Astrocyte (in vitro differentiated cells and primary cell): Measurements from ENCODE around the gene EPS8L3. TPM values are rescaled to one million over a fixed set of nuclear protein-coding genes. Genes with fewer than 3 reads are reported as not detected.

ENCODE experiments used
- DNase-seq: peaks from one replicate; pipeline ENCODE4 v3.0.0-alpha.2; 2010; ENCODE audit warnings: low read depth
- FAIRE-seq: peaks from 2 replicates; lab custom pipeline; 2011; peaks lifted over from hg19 to GRCh38; lab: Jason Lieb, UNC
- H2AFZ ChIP-seq: 2 replicates; pipeline ENCODE4 v1.6.0; 2012; ENCODE audit warnings: low read depth, low read length, inconsistent platforms
- H3K27ac ChIP-seq: 2 replicates; pipeline ENCODE4 v1.5.1; 2011; ENCODE audit warnings: low read depth, low read length, inconsistent platforms
- H3K27me3 ChIP-seq: 2 replicates; pipeline ENCODE4 v1.6.0; 2011; ENCODE audit warnings: low read length, inconsistent platforms; ENCODE audit not compliant: insufficient read depth
- H3K36me3 ChIP-seq: 2 replicates; pipeline ENCODE4 v1.5.1; 2011; ENCODE audit warnings: low read length, inconsistent platforms; ENCODE audit not compliant: insufficient read depth
- H3K4me1 ChIP-seq: 2 replicates; pipeline ENCODE4 v1.5.1; 2011; ENCODE audit warnings: low read length, inconsistent platforms; ENCODE audit not compliant: insufficient read depth
- H3K4me2 ChIP-seq: 2 replicates; pipeline ENCODE4 v1.6.0; 2012; ENCODE audit warnings: low read length, inconsistent platforms
- H3K4me3 ChIP-seq: 2 replicates; pipeline ENCODE4 v1.5.1; 2011; ENCODE audit warnings: low read depth, mild to moderate bottlenecking, low read length, inconsistent platforms; ENCODE audit not compliant: insufficient read depth
- H3K79me2 ChIP-seq: 2 replicates; pipeline ENCODE4 v1.6.0; 2012; ENCODE audit warnings: mild to moderate bottlenecking, low read length, inconsistent platforms; ENCODE audit not compliant: insufficient read depth
- H3K9ac ChIP-seq: 2 replicates; pipeline ENCODE4 v1.6.0; 2012; ENCODE audit warnings: mild to moderate bottlenecking, low read length, inconsistent platforms
- H3K9me3 ChIP-seq: 2 replicates; pipeline ENCODE4 v1.5.1; 2012; ENCODE audit warnings: low read depth, mild to moderate bottlenecking, low read length, inconsistent platforms; ENCODE audit not compliant: insufficient read depth
- H4K20me1 ChIP-seq: 2 replicates; pipeline ENCODE4 v1.6.0; 2012; ENCODE audit warnings: low read length, inconsistent platforms; ENCODE audit not compliant: insufficient read depth
- H3K27ac Mint-ChIP-seq: one replicate; pipeline ENCODE4 v1.8.0; 2021; ENCODE audit warnings: mild to moderate bottlenecking, mixed read lengths; ENCODE audit not compliant: unreplicated experiment
- H3K27me3 Mint-ChIP-seq: one replicate; pipeline ENCODE4 v1.8.0; 2021; ENCODE audit warnings: low read depth, mixed read lengths; ENCODE audit not compliant: unreplicated experiment
- H3K36me3 Mint-ChIP-seq: one replicate; pipeline ENCODE4 v1.8.0; 2021; ENCODE audit warnings: low read depth, mixed read lengths; ENCODE audit not compliant: unreplicated experiment
- H3K4me1 Mint-ChIP-seq: one replicate; pipeline ENCODE4 v1.8.0; 2021; ENCODE audit warnings: low read depth, mixed read lengths; ENCODE audit not compliant: unreplicated experiment
- H3K4me3 Mint-ChIP-seq: one replicate; pipeline ENCODE4 v1.8.0; 2021; ENCODE audit warnings: mild to moderate bottlenecking, moderate library complexity, mixed read lengths; ENCODE audit not compliant: unreplicated experiment
- H3K9me3 Mint-ChIP-seq: one replicate; pipeline ENCODE4 v1.8.0; 2021; ENCODE audit warnings: mild to moderate bottlenecking, mixed read lengths; ENCODE audit not compliant: unreplicated experiment
- EZH2 ChIP-seq: IDR thresholded peaks from 2 replicates; pipeline ENCODE4 v1.6.1; 2012; ENCODE audit warnings: mild to moderate bottlenecking, low read length, inconsistent platforms; ENCODE audit not compliant: insufficient read depth
- total RNA-seq: library from RNA; stranded (reverse); gene quantifications from 2 replicates; pipeline ENCODE4 v1.2.1, GENCODE V29; 2021
- TF ChIP-seq, protein P1 (sequence below): IDR thresholded peaks from 2 replicates; pipeline ENCODE4 v1.5.1; 2011; ENCODE audit warnings: low read depth, mild to moderate bottlenecking, inconsistent platforms, low read length, moderate library complexity; ENCODE audit not compliant: insufficient read depth

The EPS8L3 gene
- total RNA-seq, 1 donor from 2014 or later, result not detected

DNA sequence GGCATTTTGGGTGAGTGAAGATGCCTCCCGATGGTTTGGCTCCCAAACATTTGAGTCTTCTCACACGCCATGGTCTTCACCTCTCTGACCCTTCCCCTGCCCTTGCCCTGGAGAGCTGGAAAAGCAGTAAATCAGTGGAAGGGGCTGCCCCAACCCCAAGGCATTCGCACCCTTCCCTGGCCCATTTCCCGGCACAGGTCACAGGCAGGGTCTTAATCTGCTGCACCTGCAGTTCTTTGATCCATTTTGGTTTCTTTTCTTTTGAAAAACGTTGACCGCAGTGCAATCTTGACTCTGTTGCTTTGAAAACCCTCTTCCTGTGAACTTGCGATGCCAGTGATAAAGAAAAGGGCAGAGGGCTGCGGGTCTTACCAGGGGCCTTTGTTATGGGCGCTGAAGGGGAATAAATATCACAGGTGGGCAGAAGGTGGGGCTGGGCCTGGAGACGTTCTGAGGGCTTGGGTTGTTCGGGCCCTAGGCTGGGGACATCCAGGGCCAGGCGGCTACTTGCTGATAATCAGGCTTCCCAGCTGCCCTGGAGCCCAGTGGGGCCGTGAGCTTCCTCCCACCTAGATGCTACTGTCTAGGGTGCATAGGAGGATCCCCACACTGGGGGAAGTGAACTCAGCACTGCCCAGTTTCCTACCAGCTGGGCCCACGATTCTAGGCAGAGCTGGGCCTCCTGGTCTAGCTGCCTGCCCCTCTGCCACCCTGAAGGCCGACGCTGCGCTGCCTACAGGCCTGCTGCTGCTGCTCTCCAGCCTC, 38.6 kb upstream of the EPS8L3 start:
- Mint-ChIP-seq H3K36me3 (no peaks in the 10 kb centered on the region), H3K27me3 (peaks cover 12% of the 10 kb centered on the region), H3K27ac (no peak overlapping the region), H3K9me3 (no peaks in the 10 kb centered on the region), H3K4me3 (no peak overlapping the region), H3K4me1 (peaks cover 2% of the 10 kb centered on the region)
- no peaks in the 10 kb centered on the region for H3K79me2 ChIP-seq
- H3K4me3 ChIP-seq, result no peak overlapping the region
- DNase-seq (no peak), FAIRE-seq (no peak)
- H3K27me3 ChIP-seq, result no peaks in the 10 kb centered on the region
- H2AFZ ChIP-seq, result no peak overlapping the region
- no peaks in the 10 kb centered on the region for H3K9me3 ChIP-seq
- no peak overlapping the region for H3K9ac ChIP-seq
- H4K20me1 ChIP-seq, result no peaks in the 10 kb centered on the region
- H3K36me3 ChIP-seq, result no peaks in the 10 kb centered on the region
- H3K4me2 ChIP-seq, result no peak overlapping the region
- no peak overlapping the region for H3K27ac ChIP-seq
- no peak for TF ChIP-seq EZH2
- TF ChIP-seq, protein P1, sequence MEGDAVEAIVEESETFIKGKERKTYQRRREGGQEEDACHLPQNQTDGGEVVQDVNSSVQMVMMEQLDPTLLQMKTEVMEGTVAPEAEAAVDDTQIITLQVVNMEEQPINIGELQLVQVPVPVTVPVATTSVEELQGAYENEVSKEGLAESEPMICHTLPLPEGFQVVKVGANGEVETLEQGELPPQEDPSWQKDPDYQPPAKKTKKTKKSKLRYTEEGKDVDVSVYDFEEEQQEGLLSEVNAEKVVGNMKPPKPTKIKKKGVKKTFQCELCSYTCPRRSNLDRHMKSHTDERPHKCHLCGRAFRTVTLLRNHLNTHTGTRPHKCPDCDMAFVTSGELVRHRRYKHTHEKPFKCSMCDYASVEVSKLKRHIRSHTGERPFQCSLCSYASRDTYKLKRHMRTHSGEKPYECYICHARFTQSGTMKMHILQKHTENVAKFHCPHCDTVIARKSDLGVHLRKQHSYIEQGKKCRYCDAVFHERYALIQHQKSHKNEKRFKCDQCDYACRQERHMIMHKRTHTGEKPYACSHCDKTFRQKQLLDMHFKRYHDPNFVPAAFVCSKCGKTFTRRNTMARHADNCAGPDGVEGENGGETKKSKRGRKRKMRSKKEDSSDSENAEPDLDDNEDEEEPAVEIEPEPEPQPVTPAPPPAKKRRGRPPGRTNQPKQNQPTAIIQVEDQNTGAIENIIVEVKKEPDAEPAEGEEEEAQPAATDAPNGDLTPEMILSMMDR, result no peak
- H3K4me1 ChIP-seq, result peaks cover 16% of the 10 kb centered on the region

DNA sequence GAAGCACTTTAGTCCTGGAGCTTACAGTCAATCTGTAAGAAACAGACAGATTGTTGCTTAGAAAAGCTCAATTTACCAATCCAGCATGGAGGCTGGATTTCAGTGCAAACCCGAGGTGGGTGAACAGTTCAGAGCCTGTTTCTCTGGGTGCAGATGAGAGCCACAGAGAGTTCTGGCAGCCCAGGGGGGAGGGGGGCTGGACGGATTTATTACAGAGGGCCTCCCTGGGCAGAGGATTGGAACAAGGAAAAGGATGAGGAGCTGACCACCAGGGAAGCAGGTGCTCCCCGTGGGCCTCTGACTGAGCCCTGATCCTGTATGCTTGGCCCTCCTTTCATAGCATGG, 38.0 kb upstream of the EPS8L3 start:
- no peak for TF ChIP-seq EZH2
- TF ChIP-seq, protein P1, result no peak
- H3K9me3 ChIP-seq, result no peaks in the 10 kb centered on the region
- no peaks in the 10 kb centered on the region for H3K79me2 ChIP-seq
- no peak overlapping the region for H2AFZ ChIP-seq
- Mint-ChIP-seq H3K27me3 (peaks cover 10% of the 10 kb centered on the region), H3K27ac (no peak overlapping the region), H3K4me1 (peaks cover 7% of the 10 kb centered on the region), H3K4me3 (no peak overlapping the region), H3K9me3 (no peaks in the 10 kb centered on the region), H3K36me3 (no peaks in the 10 kb centered on the region)
- peaks cover 19% of the 10 kb centered on the region for H3K4me1 ChIP-seq
- H4K20me1 ChIP-seq, result no peaks in the 10 kb centered on the region
- no peaks in the 10 kb centered on the region for H3K36me3 ChIP-seq
- H3K9ac ChIP-seq, result no peak overlapping the region
- H3K27ac ChIP-seq, result no peak overlapping the region
- no peak overlapping the region for H3K4me3 ChIP-seq
- H3K4me2 ChIP-seq, result no peak overlapping the region
- H3K27me3 ChIP-seq, result no peaks in the 10 kb centered on the region
- no peak for DNase-seq
- no peak for FAIRE-seq

DNA sequence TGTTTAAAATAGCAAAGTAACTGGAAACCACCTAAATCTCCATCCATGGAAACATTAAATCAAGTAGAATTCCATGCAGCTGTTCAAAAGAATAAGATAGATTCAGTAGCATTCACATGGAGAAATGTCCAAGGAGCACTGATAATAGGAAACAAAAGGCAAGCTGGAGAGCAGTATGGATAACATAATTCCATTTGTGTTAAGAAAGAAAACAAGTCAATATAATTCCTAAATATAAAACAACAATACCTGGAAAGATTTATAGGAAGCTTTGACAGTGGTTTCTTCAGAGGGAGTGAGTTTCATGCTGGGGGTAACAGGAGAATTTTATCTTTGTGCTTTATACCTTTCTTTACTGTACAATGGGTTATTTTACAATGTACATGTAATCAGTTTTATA, 36.6 kb upstream of the EPS8L3 start:
- Mint-ChIP-seq H3K36me3 (no peaks in the 10 kb centered on the region), H3K9me3 (no peaks in the 10 kb centered on the region), H3K27me3 (peaks cover 10% of the 10 kb centered on the region), H3K4me1 (peaks cover 10% of the 10 kb centered on the region), H3K27ac (no peak overlapping the region), H3K4me3 (no peak overlapping the region)
- H3K4me1 ChIP-seq, result peaks cover 22% of the 10 kb centered on the region
- no peak overlapping the region for H3K4me3 ChIP-seq
- DNase-seq, result no peak
- no peaks in the 10 kb centered on the region for H3K79me2 ChIP-seq
- FAIRE-seq, result no peak
- no peak overlapping the region for H2AFZ ChIP-seq
- TF ChIP-seq, protein P1, result no peak
- TF ChIP-seq EZH2, result no peak
- no peaks in the 10 kb centered on the region for H3K27me3 ChIP-seq
- H3K9ac ChIP-seq, result no peak overlapping the region
- no peaks in the 10 kb centered on the region for H4K20me1 ChIP-seq
- no peaks in the 10 kb centered on the region for H3K36me3 ChIP-seq
- H3K27ac ChIP-seq, result no peak overlapping the region
- no peaks in the 10 kb centered on the region for H3K9me3 ChIP-seq
- H3K4me2 ChIP-seq, result no peak overlapping the region
